ENCODE data around the gene INTS7.
"Not testable (repeated sequence)": the region's sequence is repeated elsewhere in the genome, so short reads cannot be mapped to it uniquely, and the experiment has no call there.

The INTS7 gene

GRCh38 chr1:211935448-211935970 is 99.8 kb downstream of the INTS7 start:
- DNase-seq (ENCODE audit: low spot score) = no peak

- DNase-seq (ENCODE audit: low spot score) = no peak
These were observed 101.2 kb downstream of the INTS7 start for GRCh38 chr1:211933946-211934714.

DNA sequence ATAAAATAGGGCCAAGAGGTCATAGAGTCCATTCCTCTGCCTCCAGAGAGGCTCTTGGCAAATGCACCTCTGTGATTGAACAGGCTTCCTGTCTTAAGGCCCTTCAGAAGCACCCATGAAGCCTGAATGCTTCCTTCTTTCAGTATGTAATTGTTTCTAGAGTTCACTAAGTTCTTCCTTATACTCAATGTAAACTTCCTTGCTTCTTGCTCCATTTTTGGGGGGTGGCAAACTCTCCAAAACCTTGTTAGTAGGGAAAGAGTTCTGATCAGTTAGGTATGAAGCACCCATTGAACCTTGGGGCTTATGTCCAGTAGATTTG is 102.5 kb downstream of the INTS7 start:
- DNase-seq (ENCODE audit: low spot score) = no peak

- no peak for DNase-seq (ENCODE audit: low spot score)
These were observed 103.0 kb downstream of the INTS7 start for GRCh38 chr1:211932231-211932932.

- DNase-seq (ENCODE audit: low spot score) = no peak
These were observed 105.7 kb downstream of the INTS7 start for GRCh38 chr1:211929683-211930082.

GRCh38 chr1:211928993-211929637 is 106.2 kb downstream of the INTS7 start:
- DNase-seq (ENCODE audit: low spot score) = peak; percentile 74

GRCh38 chr1:211928290-211928801 is 107.0 kb downstream of the INTS7 start:
- DNase-seq (ENCODE audit: low spot score) = no peak

DNA sequence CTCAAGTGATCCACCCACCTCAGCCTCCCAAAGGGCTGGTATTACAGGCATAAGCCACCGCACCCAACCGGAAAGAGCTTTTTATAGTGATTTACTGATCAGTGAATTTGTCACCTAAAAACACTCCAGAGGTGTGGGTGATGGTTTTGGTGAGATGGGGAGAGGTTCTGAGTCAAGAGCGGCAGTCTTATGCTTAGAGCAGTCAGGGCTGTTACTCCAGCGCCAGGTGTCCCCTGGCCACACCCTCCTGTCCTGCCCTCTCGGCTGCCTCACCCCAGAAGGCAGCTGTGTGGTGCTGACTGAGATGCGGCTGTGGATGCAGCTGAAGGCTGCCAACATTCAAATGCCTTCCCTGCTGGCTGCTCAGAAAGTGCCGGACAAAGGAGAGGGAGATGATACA is 110.3 kb downstream of the INTS7 start:
- peak; percentile 75 for DNase-seq (ENCODE audit: low spot score)

- no peak for DNase-seq (ENCODE audit: low spot score)
These were observed 111.1 kb downstream of the INTS7 start for GRCh38 chr1:211924256-211924655.

GRCh38 chr1:211923095-211923494 is 112.3 kb downstream of the INTS7 start:
- no peak for DNase-seq (ENCODE audit: low spot score)

- DNase-seq (ENCODE audit: low spot score) = no peak
These were observed 113.7 kb downstream of the INTS7 start for GRCh38 chr1:211921579-211922095.

DNA sequence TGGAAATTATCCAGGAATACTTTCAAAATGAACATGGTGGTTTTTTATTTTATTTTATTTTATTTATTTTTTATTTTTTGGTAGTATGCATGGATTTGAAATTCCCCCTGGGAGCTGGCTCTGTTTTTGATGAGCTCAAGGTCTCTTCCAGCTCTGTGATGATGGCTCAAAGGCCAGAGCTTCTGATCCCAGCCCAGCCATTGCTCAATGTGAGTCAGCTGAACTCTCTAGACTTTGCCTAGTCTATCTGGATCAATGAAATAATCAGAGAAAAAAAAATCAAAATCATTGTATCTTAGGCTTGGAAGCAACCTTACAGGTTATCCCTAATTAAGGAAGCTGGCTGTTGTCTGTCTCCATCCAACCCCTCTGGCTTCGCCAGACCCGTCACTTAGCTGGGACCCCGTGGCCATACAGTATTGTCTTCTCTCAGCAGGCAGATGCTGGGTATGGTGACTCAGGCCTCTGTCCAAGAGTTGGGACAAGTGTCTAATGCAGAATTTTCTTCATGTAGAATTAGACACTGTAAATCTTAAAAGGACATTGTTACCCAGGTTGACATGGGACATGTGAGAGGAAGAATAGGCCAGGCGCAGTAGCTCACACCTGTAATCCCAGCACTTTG is 114.6 kb downstream of the INTS7 start:
- DNase-seq (ENCODE audit: low spot score) = no peak

- peak; percentile 57 for DNase-seq (ENCODE audit: low spot score)
These were observed 115.2 kb downstream of the INTS7 start for GRCh38 chr1:211920141-211920572.

DNA sequence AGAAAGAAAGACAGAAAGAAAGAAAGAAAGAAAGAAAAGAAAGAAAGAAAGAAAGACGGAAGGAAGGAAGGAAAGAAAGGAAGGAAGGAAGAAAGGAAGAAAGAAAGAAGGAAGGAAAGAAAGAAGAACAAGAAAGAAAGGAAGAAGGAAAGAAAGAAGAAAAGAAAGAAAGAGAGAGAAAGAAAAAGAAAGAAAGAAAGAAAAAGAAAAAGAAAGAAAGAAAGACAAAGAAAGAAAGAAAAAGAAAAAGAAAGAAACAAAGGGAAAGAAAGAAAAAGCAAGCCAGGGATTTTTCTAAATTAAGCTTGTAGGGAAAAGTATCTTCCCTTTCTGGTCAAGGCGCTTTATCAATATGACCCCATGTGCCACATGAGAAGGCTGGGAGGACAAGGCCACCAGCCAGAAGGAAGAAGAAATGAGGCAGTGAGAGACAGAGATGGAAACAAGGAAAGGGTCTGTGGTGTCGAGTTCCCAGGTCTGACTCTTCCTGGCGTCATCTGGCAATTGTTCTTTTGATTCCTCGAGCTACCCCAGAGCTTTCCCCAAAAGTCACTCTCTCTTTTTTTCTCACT is 116.4 kb downstream of the INTS7 start:
- no peak for DNase-seq (ENCODE audit: low spot score)

GRCh38 chr1:211916458-211916857 is 118.9 kb downstream of the INTS7 start:
- DNase-seq (ENCODE audit: low spot score) = not testable (repeated sequence)

GRCh38 chr1:211915924-211916323 is 119.4 kb downstream of the INTS7 start:
- no peak for DNase-seq (ENCODE audit: low spot score)

- no peak for DNase-seq (ENCODE audit: low spot score)
These were observed 122.4 kb downstream of the INTS7 start for GRCh38 chr1:211912844-211913432.

DNA sequence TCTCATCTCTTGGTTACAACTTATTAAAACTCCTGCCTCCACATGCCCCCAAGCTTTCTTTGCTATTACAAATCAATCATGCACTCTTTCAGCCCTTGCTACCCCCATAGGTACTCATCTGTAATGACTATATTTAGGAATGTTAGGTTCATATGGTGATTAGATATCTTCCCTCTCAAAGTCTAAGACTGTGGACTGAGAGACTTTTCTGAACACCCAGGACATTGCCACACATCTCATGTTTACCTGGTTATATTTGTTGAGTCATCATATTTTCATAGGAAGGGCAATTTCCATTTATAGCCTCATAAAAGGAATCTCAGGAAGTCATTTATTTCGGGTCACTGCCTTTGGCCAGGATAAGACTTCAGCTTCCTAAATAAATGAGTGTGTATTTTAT is 123.3 kb downstream of the INTS7 start:
- DNase-seq (ENCODE audit: low spot score) = peak; percentile 83

- DNase-seq (ENCODE audit: low spot score) = no peak
These were observed 124.4 kb downstream of the INTS7 start for GRCh38 chr1:211910913-211911485.

- no peak for DNase-seq (ENCODE audit: low spot score)
These were observed 125.1 kb downstream of the INTS7 start for GRCh38 chr1:211910113-211910884.
